ENCODE measurements around the gene ANKRD52.
"Not testable (repeated sequence)": the region's sequence is repeated elsewhere in the genome, so short reads cannot be mapped to it uniquely, and the experiment has no call there.

The ANKRD52 gene

GRCh38 chr12:56267443-56268071 lies 9.4 kb upstream of the ANKRD52 start:
- Histone ChIP-seq H3K4me3 (replicated peaks; ENCODE audit: insufficient read depth, low read length) (peak overlapping the region; percentile 82), H3K27ac (replicated peaks) (no peak overlapping the region)

GRCh38 chr12:56266693-56267442 lies 8.7 kb upstream of the ANKRD52 start, which contains the start of gene COQ10A:
Gene COQ10A (plus strand): TSS chr12:56266942. CDS start chr12:56267119, 177 bp downstream.
- peak within 1 kb of the TSS; percentile 82 for H3K4me3 ChIP-seq (replicated peaks; ENCODE audit: insufficient read depth, low read length)
- peak; percentile 76 to 89 for DNase-seq (ENCODE audit: low read depth in 1 of 2, low spot score in 1 of 2)
- peak within 1 kb of the TSS; percentile 68 for H3K27ac ChIP-seq (replicated peaks)
- TF ChIP-seq POLR2AphosphoS5 (IDR thresholded peaks at IDR 0.05; ENCODE audit: low read depth) (peak; percentile 23; the same call in 1 of the 2 replicates), REST (IDR thresholded peaks at IDR 0.05; ENCODE audit: insufficient replicate concordance, low read depth) (no peak), SPI1 (IDR thresholded peaks at IDR 0.05; ENCODE audit: borderline replicate concordance, low read depth) (peak; percentile 60; the same call in 1 of the 2 replicates), CTCF (IDR thresholded peaks at IDR 0.05; ENCODE audit: insufficient read depth, low read length) (peak; percentile 15), GABPA (IDR thresholded peaks at IDR 0.05; ENCODE audit: low read depth) (peak; percentile 70; the same call in 1 of the 2 replicates)
- H3K27me3 ChIP-seq (ENCODE audit: insufficient read depth, poor library complexity, severe bottlenecking): no peaks in the 10 kb centered on the region

More at GRCh38 chr12:56267443-56268071, 9.4 kb upstream of the ANKRD52 start:
- peak; percentile 41 to 48 for DNase-seq (ENCODE audit: low read depth in 1 of 2, low spot score in 1 of 2)
- no peaks in the 10 kb centered on the region for H3K27me3 ChIP-seq (ENCODE audit: insufficient read depth, poor library complexity, severe bottlenecking)
- TF ChIP-seq GABPA (IDR thresholded peaks at IDR 0.05; ENCODE audit: low read depth) (no peak), CTCF (IDR thresholded peaks at IDR 0.05; ENCODE audit: insufficient read depth, low read length) (no peak), SPI1 (IDR thresholded peaks at IDR 0.05; ENCODE audit: borderline replicate concordance, low read depth) (no peak), REST (IDR thresholded peaks at IDR 0.05; ENCODE audit: insufficient replicate concordance, low read depth) (no peak), POLR2AphosphoS5 (IDR thresholded peaks at IDR 0.05; ENCODE audit: low read depth) (no peak)

GRCh38 chr12:56266068-56266692 lies 8.0 kb upstream of the ANKRD52 start:
- not testable (repeated sequence) for DNase-seq (ENCODE audit: low read depth in 1 of 2, low spot score in 1 of 2); H3K27me3 ChIP-seq (ENCODE audit: insufficient read depth, poor library complexity, severe bottlenecking)
- Histone ChIP-seq H3K4me3 (replicated peaks; ENCODE audit: insufficient read depth, low read length) (peak overlapping the region; percentile 82), H3K27ac (replicated peaks) (peak overlapping the region; percentile 68; the same call in 1 of the 2 replicates)

GRCh38 chr12:56262955-56263354 lies 4.8 kb upstream of the ANKRD52 start:
- H3K27ac ChIP-seq (replicated peaks); H3K27me3 ChIP-seq (ENCODE audit: insufficient read depth, poor library complexity, severe bottlenecking); H3K4me3 ChIP-seq (replicated peaks; ENCODE audit: insufficient read depth, low read length): not testable (repeated sequence)
- peak in 1 of 2 experiments; percentile 10 for DNase-seq (ENCODE audit: low read depth in 1 of 2, low spot score in 1 of 2)
